HepG2 (cell line): ENCODE measurements around the gene CST5. TPM values are rescaled to one million over a fixed set of nuclear protein-coding genes. Genes with fewer than 3 reads are reported as not detected.

Experiments used
- ATAC-seq: fragments of 200-7000 bp; cut with Tn5 transposase; 3 replicates; pipeline ENCODE4 v1.9.1; 2020; ENCODE audit warnings: mild to moderate bottlenecking, moderate library complexity
- BruUV-seq: library from RNA; stranded (reverse); fragments of 400-500 nt; replicated peaks from 2 replicates; lab custom pipeline; 2021; lab: Mats Ljungman, UMichigan
- CTCF ChIA-PET: fragments of 300-600 bp; formaldehyde crosslinking; extraction: SDS; loops from one replicate; lab custom pipeline; 2021; ENCODE audit warnings: low total read pairs, inconsistent platforms, low intra/inter-chr PET ratio; lab: Yijun Ruan, JAX
- POLR2A ChIA-PET: fragments of 350-600 bp; sonication (Branson Sonifier 250); formaldehyde crosslinking; loops from one replicate; lab custom pipeline; 2020; ENCODE audit warnings: antibody characterized with exemption, inconsistent platforms; lab: Yijun Ruan, JAX
- DNase-seq: peaks from one replicate; pipeline ENCODE4 v3.0.0-alpha.2; 2015; ENCODE audit warnings: low spot score
- FAIRE-seq: peaks from 3 replicates; lab custom pipeline; 2011; peaks lifted over from hg19 to GRCh38; lab: Jason Lieb, UNC
- H2AFZ ChIP-seq: one replicate; pipeline ENCODE4 v1.6.1; 2011; ENCODE audit warnings: low read length, inconsistent platforms
- H3K27ac ChIP-seq: fragments of 300-600 bp; 3 replicates; pipeline ENCODE4 v1.8.0; 2011; ENCODE audit warnings: mixed run types, mild to moderate bottlenecking, mixed read lengths, low read length, inconsistent platforms; ENCODE audit not compliant: insufficient read depth; ENCODE audit errors: extremely low read length
- H3K27me3 ChIP-seq, 2 experiments: fragments of 200-600 bp in 1 of 2; 2 replicates in 1 of 2; 3 replicates in 1 of 2; pipeline versions ENCODE4 v1.6.0 to v1.8.0; 2011; ENCODE audit warnings: low read length in 2 of 2, mild to moderate bottlenecking in 2 of 2, moderate library complexity in 2 of 2, inconsistent platforms in 1 of 2; ENCODE audit not compliant: insufficient read depth in 2 of 2, control insufficient read depth in 1 of 2
- H3K36me3 ChIP-seq, 2 experiments: fragments of 200-600 bp in 1 of 2; replicated peaks in 1 of 2; 2 replicates in 1 of 2; 3 replicates in 1 of 2; pipeline versions ENCODE4 v1.5.1 to v1.8.0; 2011; ENCODE audit warnings: low read length in 2 of 2, inconsistent platforms in 1 of 2; ENCODE audit not compliant: insufficient read depth in 2 of 2, control insufficient read depth in 1 of 2
- H3K4me1 ChIP-seq: 2 replicates; pipeline ENCODE4 v1.5.1; 2012; ENCODE audit warnings: low read length, inconsistent platforms; ENCODE audit not compliant: insufficient read depth
- H3K4me2 ChIP-seq: 2 replicates; pipeline ENCODE4 v1.6.0; 2011; ENCODE audit warnings: low read depth, low read length, inconsistent platforms
- H3K4me3 ChIP-seq, 3 experiments: fragments of 200-600 bp in 1 of 3; sonication (generic), shearing (Covaris generic) in 1 of 3; replicated peaks in 1 of 3; 2 replicates each; pipeline ENCODE4 v1.5.1; 2011 to 2016; ENCODE audit warnings: low read length in 3 of 3, inconsistent platforms in 2 of 3, low read depth in 2 of 3, mild to moderate bottlenecking in 2 of 3, control low read depth in 1 of 3, mixed read lengths in 1 of 3; ENCODE audit not compliant: insufficient read depth in 1 of 3
- H3K79me2 ChIP-seq: one replicate; pipeline ENCODE4 v1.6.1; 2011; ENCODE audit warnings: low read length, inconsistent platforms; ENCODE audit not compliant: insufficient read depth
- H3K9ac ChIP-seq: 2 replicates; pipeline ENCODE4 v1.6.0; 2011; ENCODE audit warnings: mild to moderate bottlenecking, low read depth, low read length, inconsistent platforms; ENCODE audit not compliant: insufficient read depth
- H3K9me3 ChIP-seq: 2 replicates; pipeline ENCODE4 v1.5.1; 2012; ENCODE audit warnings: mild to moderate bottlenecking, low read length
- H4K20me1 ChIP-seq: 2 replicates; pipeline ENCODE4 v1.6.0; 2011; ENCODE audit warnings: inconsistent platforms, mild to moderate bottlenecking, low read length, moderate library complexity; ENCODE audit not compliant: insufficient read depth
- ARNT ChIP-seq: fragments of 450-650 bp; IDR thresholded peaks from 2 replicates; pipeline ENCODE4 v1.6.1; 2017
- GATAD1 ChIP-seq: IDR thresholded peaks from 2 replicates; pipeline ENCODE4 v1.6.1; 2016; ENCODE audit warnings: missing genetic modification reagents, missing compliant biosample characterization
- HIC2 ChIP-seq: sonication (generic); formaldehyde crosslinking; IDR thresholded peaks from 2 replicates; pipeline ENCODE4 v1.9.0; 2022; ENCODE audit warnings: low read depth, missing genetic modification reagents
- HNF4G ChIP-seq, 2 experiments: sonication (generic) in 1 of 2; formaldehyde crosslinking in 1 of 2; IDR thresholded peaks; 2 replicates each; pipeline versions ENCODE4 v1.4.0 to v1.6.1; 2011 to 2020; ENCODE audit warnings: borderline replicate concordance in 2 of 2, low read depth in 2 of 2, mild to moderate bottlenecking in 2 of 2, low read length in 1 of 2, missing genetic modification reagents in 1 of 2, moderate library complexity in 1 of 2
- KMT2B ChIP-seq: IDR thresholded peaks from 2 replicates; pipeline ENCODE4 v1.6.1; 2016; ENCODE audit warnings: missing genetic modification reagents, missing compliant biosample characterization
- SNAI1 ChIP-seq: sonication (generic); formaldehyde crosslinking; IDR thresholded peaks from 2 replicates; pipeline ENCODE4 v1.5.0; 2020; ENCODE audit warnings: mild to moderate bottlenecking, missing genetic modification reagents, borderline replicate concordance
- SNRNP70 ChIP-seq: fragments of 200-400 bp; formaldehyde crosslinking; IDR thresholded peaks from 2 replicates; pipeline ENCODE4 v1.6.1; 2017; ENCODE audit warnings: mild to moderate bottlenecking, low read depth, low read length, moderate library complexity
- SRSF4 ChIP-seq: fragments of 200-400 bp; formaldehyde crosslinking; IDR thresholded peaks from one replicate; pipeline ENCODE4 v1.6.1; 2018; ENCODE audit warnings: mild to moderate bottlenecking, low read depth, low read length, moderate library complexity; ENCODE audit not compliant: poor library complexity, severe bottlenecking
- ZFAT ChIP-seq: sonication (generic); formaldehyde crosslinking; conservative IDR thresholded peaks from 2 replicates; pipeline ENCODE4 v1.8.1; 2023; ENCODE audit warnings: missing genetic modification reagents, inconsistent platforms
- ZFP36 ChIP-seq: fragments of 150-350 bp; IDR thresholded peaks from 2 replicates; pipeline ENCODE4 v1.6.1; 2018; ENCODE audit warnings: borderline replicate concordance, low read length, low read depth; ENCODE audit not compliant: partially characterized antibody
- ZFP37 ChIP-seq: sonication (generic); formaldehyde crosslinking; IDR thresholded peaks from 2 replicates; pipeline ENCODE4 v1.4.0; 2020; ENCODE audit warnings: missing genetic modification reagents, borderline replicate concordance
- ZNF282 ChIP-seq: fragments of 450-650 bp; IDR thresholded peaks from 2 replicates; pipeline ENCODE4 v1.6.1; 2018; ENCODE audit not compliant: partially characterized antibody
- ZNF292 ChIP-seq: sonication (generic); formaldehyde crosslinking; IDR thresholded peaks from 2 replicates; pipeline ENCODE4 v1.8.1; 2022; ENCODE audit warnings: mild to moderate bottlenecking, low read depth, missing genetic modification reagents, borderline replicate concordance
- ZNF550 ChIP-seq: sonication (generic); formaldehyde crosslinking; IDR thresholded peaks from 2 replicates; pipeline ENCODE4 v1.4.0; 2020; ENCODE audit warnings: mild to moderate bottlenecking, missing genetic modification reagents, borderline replicate concordance
- ZNF776 ChIP-seq: sonication (generic); formaldehyde crosslinking; IDR thresholded peaks from 2 replicates; pipeline ENCODE4 v1.4.0; 2020; ENCODE audit warnings: mild to moderate bottlenecking, missing genetic modification reagents
- WGBS: methylation state at CpG from one replicate; pipeline ENCODE4 v1.1.6; 2017; ENCODE audit warnings: low lambda C conversion rate; 5-methylcytosine and 5-hydroxymethylcytosine counted together
- in situ Hi-C: cut with HindIII; loops from 2 replicates; pipeline ENCODE4 v1.10.0; 2017; ENCODE audit warnings: low pct_unique_long_range_greater_than_20kb; ENCODE audit not compliant: extremely low pct_ligation_motif_present
- intact Hi-C: fragments of 100-400 bp; cut with micrococcal nuclease; formaldehyde crosslinking; loops from one replicate; pipeline ENCODE4 v1.10.0; 2022; ENCODE audit not compliant: unreplicated experiment
- polyA plus RNA-seq, 8 experiments: library from polyadenylated mRNA; depleted of rRNA in 3 of 8; stranded (reverse) in 7 of 8; unstranded in 1 of 8; fragments of >200 nt; fragmentation: Illumina TruSeq in 4 of 8; extraction: Trizol in 4 of 8; gene quantifications; 2 replicates each; pipeline versions ENCODE4 v1.2.1 to v1.2.3, GENCODE V29; 2011 to 2016; ENCODE audit warnings: low read depth in 4 of 8, missing spikeins in 1 of 8, mixed read lengths in 1 of 8; ENCODE audit not compliant: insufficient read depth in 1 of 8
- total RNA-seq, 5 experiments: library from RNA; depleted of rRNA; stranded (reverse); fragments of >200 nt; fragmentation: Illumina TruSeq; extraction: Trizol; gene quantifications; 2 replicates each; pipeline ENCODE4 v1.2.3, GENCODE V29; 2016; ENCODE audit warnings: low read depth in 1 of 5
- TF ChIP-seq, protein P1 (sequence below): sonication (generic); formaldehyde crosslinking; IDR thresholded peaks from 2 replicates; pipeline ENCODE4 v1.8.1; 2023; ENCODE audit warnings: mild to moderate bottlenecking, missing genetic modification reagents
- TF ChIP-seq, protein P2 (sequence below): sonication (generic); formaldehyde crosslinking; conservative IDR thresholded peaks from 2 replicates; pipeline ENCODE4 v1.5.0; 2020; ENCODE audit warnings: missing genetic modification reagents

The CST5 gene
- total and polyA plus RNA-seq, 2 of the 13 experiments (the other 11 are each of a cell fraction or from before 2014, with no cell fraction given) = 0.16 TPM; not detected in 1

GRCh38 chr20:23928788-23929187 is 49.2 kb upstream of the CST5 start (continued):
- TF ChIP-seq GATAD1 (CRISPR knock-in tag) (no peak), ZNF776 (CRISPR knock-in tag) (no peak), SNAI1 (CRISPR knock-in tag) (no peak), ARNT (no peak), HIC2 (CRISPR knock-in tag) (no peak), KMT2B (no peak), HNF4G (IDR thresholded peaks at IDR 0.05; ENCODE audit: borderline replicate concordance, low read depth, low read length) (no peak), HNF4G (CRISPR knock-in tag; IDR thresholded peaks at IDR 0.05; ENCODE audit: borderline replicate concordance, low read depth) (no peak), ZFAT (no peak)
- TF ChIP-seq, protein P1, sequence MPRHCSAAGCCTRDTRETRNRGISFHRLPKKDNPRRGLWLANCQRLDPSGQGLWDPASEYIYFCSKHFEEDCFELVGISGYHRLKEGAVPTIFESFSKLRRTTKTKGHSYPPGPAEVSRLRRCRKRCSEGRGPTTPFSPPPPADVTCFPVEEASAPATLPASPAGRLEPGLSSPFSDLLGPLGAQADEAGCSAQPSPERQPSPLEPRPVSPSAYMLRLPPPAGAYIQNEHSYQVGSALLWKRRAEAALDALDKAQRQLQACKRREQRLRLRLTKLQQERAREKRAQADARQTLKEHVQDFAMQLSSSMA = no peak
- TF ChIP-seq, all 625 proteins: peak for 0

GRCh38 chr20:23928353-23928752 is 48.8 kb upstream of the CST5 start:
- Histone ChIP-seq H3K9me3 (peaks cover 9% of the 10 kb centered on the region; the same call in 1 of the 2 replicates), H3K9ac (no peak overlapping the region), H3K27me3 (peaks cover 0 to 6% of the 10 kb centered on the region in 2 experiments; a peak in 4 of 5 replicates), H3K27ac (no peak overlapping the region), H3K79me2 (no peaks in the 10 kb centered on the region), H4K20me1 (no peaks in the 10 kb centered on the region), H3K4me3 (no peak overlapping the region), H2AFZ (no peak overlapping the region), H3K4me1 (no peaks in the 10 kb centered on the region), H3K36me3 (no peaks in the 10 kb centered on the region), H3K4me2 (no peak overlapping the region)
- FAIRE-seq = no peak
- no TSS peak for BruUV-seq
- no peak for DNase-seq
- no peak for ATAC-seq
- ChIA-PET CTCF (no interaction called here), POLR2A (no interaction called here)
- intact Hi-C loops = no loop called here
- TF ChIP-seq ZNF292 (CRISPR knock-in tag) = no peak
- TF ChIP-seq, protein P2, sequence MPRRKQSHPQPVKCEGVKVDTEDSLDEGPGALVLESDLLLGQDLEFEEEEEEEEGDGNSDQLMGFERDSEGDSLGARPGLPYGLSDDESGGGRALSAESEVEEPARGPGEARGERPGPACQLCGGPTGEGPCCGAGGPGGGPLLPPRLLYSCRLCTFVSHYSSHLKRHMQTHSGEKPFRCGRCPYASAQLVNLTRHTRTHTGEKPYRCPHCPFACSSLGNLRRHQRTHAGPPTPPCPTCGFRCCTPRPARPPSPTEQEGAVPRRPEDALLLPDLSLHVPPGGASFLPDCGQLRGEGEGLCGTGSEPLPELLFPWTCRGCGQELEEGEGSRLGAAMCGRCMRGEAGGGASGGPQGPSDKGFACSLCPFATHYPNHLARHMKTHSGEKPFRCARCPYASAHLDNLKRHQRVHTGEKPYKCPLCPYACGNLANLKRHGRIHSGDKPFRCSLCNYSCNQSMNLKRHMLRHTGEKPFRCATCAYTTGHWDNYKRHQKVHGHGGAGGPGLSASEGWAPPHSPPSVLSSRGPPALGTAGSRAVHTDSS = no peak
- TF ChIP-seq ZNF550 = no peak
- no peak for TF ChIP-seq SNRNP70
- TF ChIP-seq ZFP36 = no peak
- no peak for TF ChIP-seq ZNF282
- no peak for TF ChIP-seq ZFP37
- no peak for TF ChIP-seq SRSF4
- in situ Hi-C loops = loop anchor here (25.0 kb wide), 2 partner anchors 234 to 984 kb away; no protein-coding TSS in a partner anchor
- 41% methylated on average over 9 of the region's 9 CpGs for WGBS
